Activated naive CD8-positive, alpha-beta T cell treated with anti-CD3 and anti-CD28 coated beads for 36 hours (primary cell): ENCODE results near the gene MARCHF4. TPM values are rescaled to one million over a fixed set of nuclear protein-coding genes. Genes with fewer than 3 reads are reported as not detected.

Source experiments
- DNase-seq: peaks from one replicate; pipeline ENCODE4 v3.0.0; 2021
- H3K27ac Mint-ChIP-seq: one replicate; pipeline ENCODE4 v1.8.0; 2022; ENCODE audit warnings: mild to moderate bottlenecking, moderate library complexity, mixed read lengths
- H3K27me3 Mint-ChIP-seq: one replicate; pipeline ENCODE4 v1.8.0; 2022; ENCODE audit warnings: mild to moderate bottlenecking, mixed read lengths
- H3K36me3 Mint-ChIP-seq: one replicate; pipeline ENCODE4 v1.8.0; 2021; ENCODE audit warnings: mild to moderate bottlenecking, mixed read lengths
- H3K4me1 Mint-ChIP-seq: one replicate; pipeline ENCODE4 v1.8.0; 2021; ENCODE audit warnings: mixed read lengths
- H3K4me3 Mint-ChIP-seq: one replicate; pipeline ENCODE4 v1.8.0; 2022; ENCODE audit warnings: mild to moderate bottlenecking, moderate library complexity, mixed read lengths
- H3K9me3 Mint-ChIP-seq: one replicate; pipeline ENCODE4 v1.8.0; 2022; ENCODE audit warnings: mixed read lengths
- total RNA-seq, 2 experiments: library from RNA; stranded (reverse); gene quantifications; one replicate each; pipeline ENCODE4 v1.2.3, GENCODE V29; 2021

MARCHF4 gene
- total RNA-seq, 2 experiments from 2014 or later, result not detected

DNA sequence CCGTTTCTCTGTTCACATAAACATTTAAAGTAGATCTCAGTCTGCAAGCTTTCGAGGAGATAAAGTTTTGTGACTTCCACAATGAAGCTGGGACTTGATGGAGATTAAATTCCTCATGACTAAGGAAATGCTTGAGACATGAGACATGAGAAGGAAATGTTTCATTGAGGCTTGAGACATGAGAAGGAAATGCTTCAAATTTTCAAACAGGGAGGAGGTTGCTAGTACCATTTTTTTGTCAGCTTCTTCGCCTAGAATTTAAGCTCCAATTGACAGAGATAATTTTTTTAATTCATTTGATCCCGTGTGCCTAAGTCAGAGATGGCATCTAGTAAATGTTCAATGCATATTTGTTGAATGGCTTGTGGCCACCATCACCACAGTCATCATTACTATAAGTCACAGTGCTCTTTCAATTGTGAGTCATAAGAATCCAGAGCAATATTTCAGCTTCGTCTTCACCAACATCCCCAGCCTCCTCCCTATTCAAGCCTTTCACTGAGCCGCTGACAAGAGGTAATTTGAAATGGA is 543 bp upstream of the MARCHF4 start:
- peaks cover 54% of the 10 kb centered on the region for H3K27me3 Mint-ChIP-seq
- peaks cover 1% of the 10 kb centered on the region for H3K9me3 Mint-ChIP-seq
- peaks cover 12% of the 10 kb centered on the region for H3K4me1 Mint-ChIP-seq
- no peak overlapping the region for H3K4me3 Mint-ChIP-seq
- no peaks in the 10 kb centered on the region for H3K36me3 Mint-ChIP-seq
- no peak overlapping the region for H3K27ac Mint-ChIP-seq
- DNase-seq, result no peak

DNA sequence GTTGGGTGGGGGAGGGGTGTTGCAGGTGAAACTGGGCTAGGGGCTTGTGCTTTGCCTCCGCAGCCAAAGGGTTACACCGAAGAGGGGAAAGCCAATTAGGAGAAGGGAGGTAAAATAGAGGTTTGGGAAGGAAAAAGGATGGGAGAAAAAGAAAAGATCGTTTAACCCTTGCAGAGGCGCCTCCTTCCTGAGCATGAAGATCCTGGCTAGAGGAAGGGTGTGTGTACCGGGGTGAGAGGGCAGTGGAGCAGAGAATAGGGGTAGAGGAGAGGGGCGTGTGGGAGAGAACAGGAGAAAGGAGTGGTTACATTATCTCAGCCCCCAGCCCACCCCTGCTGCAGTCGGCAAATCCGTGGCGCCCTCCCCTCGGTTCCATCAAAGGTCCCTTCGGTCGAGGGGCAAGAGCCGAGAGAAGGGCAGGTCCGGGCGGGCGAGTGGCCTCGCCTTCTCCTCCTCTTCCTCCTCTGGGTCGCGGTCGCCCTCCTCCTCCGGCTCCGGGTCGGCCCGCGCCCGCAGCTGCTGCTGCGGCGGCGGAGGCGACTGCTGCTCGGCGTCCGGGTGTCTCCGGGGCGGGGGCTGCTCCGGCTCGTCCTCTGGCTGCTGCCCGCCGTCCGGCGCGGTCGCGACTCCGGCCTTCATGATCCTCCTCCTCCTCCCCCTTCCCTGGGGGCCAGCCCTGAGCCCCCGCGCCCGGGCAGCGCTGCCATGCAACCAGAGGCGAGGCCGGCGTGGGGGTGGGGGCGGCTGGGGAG is 1.1 kb downstream of the MARCHF4 start:
- Mint-ChIP-seq H3K27me3 (peaks cover 60% of the 10 kb centered on the region), H3K36me3 (no peaks in the 10 kb centered on the region), H3K27ac (no peak overlapping the region), H3K9me3 (peaks cover 1% of the 10 kb centered on the region), H3K4me1 (peaks cover 12% of the 10 kb centered on the region), H3K4me3 (peak overlapping the region; percentile 26)
- DNase-seq, result no peak

DNA sequence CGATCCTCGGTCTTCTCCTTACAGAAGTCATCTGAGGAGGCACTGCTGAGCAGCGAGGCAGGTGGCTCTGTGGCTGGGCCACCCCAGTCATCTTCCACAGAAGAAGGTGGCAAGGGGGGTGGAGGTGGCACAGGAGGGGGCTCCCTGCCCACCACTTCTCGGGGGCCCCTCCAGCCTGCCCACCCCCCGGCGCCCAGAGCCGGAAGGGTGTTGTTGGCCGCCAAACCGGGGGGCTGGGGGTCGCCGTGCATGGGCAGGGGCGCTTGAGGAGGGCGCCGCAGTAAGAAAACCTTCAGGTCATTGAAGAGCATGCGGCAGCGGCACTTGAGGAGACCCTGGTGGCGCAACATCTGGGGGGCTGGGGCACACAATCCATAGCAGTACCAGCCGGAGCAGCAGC is 2.5 kb downstream of the MARCHF4 start:
- Mint-ChIP-seq H3K27ac (no peak overlapping the region), H3K4me1 (peaks cover 12% of the 10 kb centered on the region), H3K36me3 (no peaks in the 10 kb centered on the region), H3K4me3 (no peak overlapping the region), H3K27me3 (peaks cover 60% of the 10 kb centered on the region), H3K9me3 (peaks cover 1% of the 10 kb centered on the region)
- DNase-seq, result no peak

DNA sequence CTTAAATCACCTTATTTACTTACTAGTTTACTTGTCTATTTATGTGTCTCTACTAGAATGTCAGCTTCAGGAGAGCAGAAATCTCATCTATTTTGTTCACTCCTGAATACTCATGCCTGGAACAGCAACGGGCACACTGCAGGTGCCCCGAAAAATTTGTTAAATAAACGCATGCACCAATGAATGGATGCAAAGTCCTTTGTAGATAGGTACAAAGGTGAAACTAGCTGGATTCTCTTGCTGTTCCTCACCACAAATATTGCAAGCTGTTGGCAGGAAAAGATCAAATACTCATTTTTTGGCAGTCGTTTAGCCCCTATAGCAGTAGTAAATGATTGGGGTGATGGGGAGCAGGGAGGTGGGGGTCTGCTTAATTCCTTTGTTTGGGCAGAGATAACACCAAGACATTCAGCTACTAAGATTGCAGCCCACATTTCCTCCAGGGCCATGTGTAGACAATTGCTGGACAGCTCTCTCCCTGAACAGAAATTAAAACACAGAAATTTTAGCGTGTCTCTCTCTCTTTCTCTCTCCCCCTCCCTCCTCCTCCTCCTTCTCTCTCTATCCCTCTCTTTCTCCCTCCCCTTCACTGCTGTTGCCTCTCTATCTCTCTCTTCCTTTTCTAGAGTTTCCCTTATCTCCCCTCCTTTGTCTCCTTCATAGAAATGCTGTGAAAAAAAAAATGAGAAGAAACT is 5.4 kb downstream of the MARCHF4 start:
- H3K4me3 Mint-ChIP-seq, result no peak overlapping the region
- DNase-seq, result no peak
- no peaks in the 10 kb centered on the region for H3K36me3 Mint-ChIP-seq
- no peak overlapping the region for H3K27ac Mint-ChIP-seq
- peaks cover 40% of the 10 kb centered on the region for H3K27me3 Mint-ChIP-seq
- no peaks in the 10 kb centered on the region for H3K9me3 Mint-ChIP-seq
- peaks cover 4% of the 10 kb centered on the region for H3K4me1 Mint-ChIP-seq

DNA sequence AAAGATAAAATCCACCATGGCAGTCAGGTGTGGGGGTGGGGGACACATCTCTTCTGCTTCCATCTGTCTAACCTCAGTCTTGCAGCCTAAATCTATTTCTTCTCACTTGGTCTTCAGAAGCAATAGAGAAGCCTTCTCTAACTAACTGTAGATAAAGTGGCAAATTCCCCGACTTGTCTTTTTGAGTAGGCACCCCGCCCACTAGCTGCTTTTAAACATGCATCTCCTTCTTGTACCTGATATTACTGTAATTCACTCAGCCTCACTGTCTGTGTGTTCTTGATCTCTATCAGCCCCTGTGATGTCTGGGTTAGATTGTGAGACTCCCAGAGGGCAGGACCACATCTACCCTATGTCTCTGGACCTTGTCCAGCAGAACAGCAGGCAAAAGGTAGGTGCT is 6.8 kb downstream of the MARCHF4 start:
- H3K4me1 Mint-ChIP-seq, result peaks cover 1% of the 10 kb centered on the region
- H3K27me3 Mint-ChIP-seq, result peaks cover 31% of the 10 kb centered on the region
- DNase-seq, result no peak
- H3K9me3 Mint-ChIP-seq, result no peaks in the 10 kb centered on the region
- no peak overlapping the region for H3K4me3 Mint-ChIP-seq
- no peak overlapping the region for H3K27ac Mint-ChIP-seq
- H3K36me3 Mint-ChIP-seq, result no peaks in the 10 kb centered on the region

DNA sequence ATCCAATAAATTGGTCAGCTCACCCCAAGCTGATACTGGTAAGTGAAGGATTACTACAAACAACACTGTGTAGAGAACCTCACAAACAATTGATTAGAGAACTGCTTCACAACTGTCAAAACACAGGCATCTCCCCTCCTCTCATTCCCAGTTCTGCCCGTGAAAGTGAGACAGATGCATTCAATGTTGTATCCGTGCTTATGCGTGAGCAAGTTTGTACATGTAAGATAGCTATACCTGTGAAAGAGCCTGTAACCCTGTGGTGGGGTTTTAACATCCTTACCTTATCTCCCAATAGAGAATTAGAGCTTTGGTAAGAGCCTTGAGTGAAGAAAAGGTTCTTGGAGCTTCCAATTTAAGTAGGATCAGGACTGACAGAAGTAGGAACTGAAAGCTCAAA is 9.1 kb downstream of the MARCHF4 start:
- Mint-ChIP-seq H3K9me3 (no peaks in the 10 kb centered on the region), H3K4me1 (no peaks in the 10 kb centered on the region), H3K27me3 (peaks cover 10% of the 10 kb centered on the region)

DNA sequence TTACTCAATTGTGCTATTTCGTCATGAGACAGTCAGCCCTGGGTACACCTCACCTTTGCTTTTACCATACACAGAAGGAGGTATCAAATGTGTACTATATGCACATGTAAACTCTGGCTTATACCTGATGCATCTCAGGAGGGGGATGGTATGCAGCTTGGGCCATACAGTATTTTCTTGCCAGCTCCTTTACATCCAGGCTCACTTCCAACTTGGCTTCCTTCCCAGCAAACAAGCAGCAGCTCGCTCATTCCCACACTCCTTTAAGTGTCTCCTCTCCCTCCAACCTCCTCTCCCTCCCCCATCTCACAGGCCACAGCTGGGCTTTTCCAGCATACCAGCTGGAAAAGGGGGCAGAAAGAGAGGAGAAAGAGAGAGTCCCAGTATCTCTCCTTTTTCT is 9.6 kb downstream of the MARCHF4 start:
- no peaks in the 10 kb centered on the region for H3K4me1 Mint-ChIP-seq
- no peak overlapping the region for H3K4me3 Mint-ChIP-seq
- no peak overlapping the region for H3K27ac Mint-ChIP-seq
- H3K36me3 Mint-ChIP-seq, result no peaks in the 10 kb centered on the region
- no peaks in the 10 kb centered on the region for H3K9me3 Mint-ChIP-seq
- no peak for DNase-seq
- H3K27me3 Mint-ChIP-seq, result peaks cover 5% of the 10 kb centered on the region

More for the DNA sequence above, 9.1 kb downstream of the MARCHF4 start:
- Mint-ChIP-seq H3K36me3 (no peaks in the 10 kb centered on the region), H3K4me3 (no peak overlapping the region), H3K27ac (no peak overlapping the region)
- DNase-seq, result no peak

DNA sequence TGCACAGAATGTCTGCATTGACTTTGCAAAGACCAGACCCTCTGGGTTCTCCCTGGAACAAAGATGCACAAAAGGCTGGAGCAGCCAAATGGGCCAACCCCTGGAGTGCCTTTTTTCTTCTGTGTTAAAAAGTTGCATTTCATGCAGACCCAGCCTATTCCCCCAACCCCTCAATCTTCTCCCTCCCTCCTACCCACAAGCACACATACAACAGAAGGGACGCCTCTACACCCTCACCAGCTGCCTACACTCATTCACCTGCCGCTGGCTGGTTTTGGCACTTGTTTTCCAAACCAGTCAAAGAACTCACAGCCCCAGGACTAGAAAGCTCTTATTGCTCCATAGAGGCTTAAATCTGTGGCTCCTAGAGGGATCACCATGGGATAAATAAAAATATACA is 16.6 kb downstream of the MARCHF4 start:
- H3K27me3 Mint-ChIP-seq, result no peaks in the 10 kb centered on the region
- H3K4me1 Mint-ChIP-seq, result peaks cover 36% of the 10 kb centered on the region
- H3K9me3 Mint-ChIP-seq, result no peaks in the 10 kb centered on the region
- no peak for DNase-seq
- peaks cover 3% of the 10 kb centered on the region for H3K36me3 Mint-ChIP-seq
- H3K27ac Mint-ChIP-seq, result no peak overlapping the region
- no peak overlapping the region for H3K4me3 Mint-ChIP-seq

DNA sequence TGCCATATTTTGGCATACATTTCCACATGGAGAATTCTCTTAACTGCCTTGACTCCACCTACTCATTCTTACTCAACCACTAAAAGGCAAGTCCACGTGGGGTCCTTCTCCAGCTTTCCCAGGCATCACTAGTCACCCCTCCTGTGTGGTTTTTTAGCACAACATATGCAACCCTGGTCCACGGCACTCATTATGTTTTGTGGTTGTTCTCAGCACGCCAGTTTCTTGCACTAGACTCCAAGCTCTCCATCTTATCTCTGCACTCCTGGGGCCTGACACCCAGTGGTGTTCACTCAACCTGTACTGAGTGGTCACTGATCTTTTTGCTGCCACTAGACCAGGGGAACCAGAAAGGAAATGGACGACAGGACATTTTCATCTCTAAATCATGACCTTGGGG is 18.0 kb downstream of the MARCHF4 start:
- Mint-ChIP-seq H3K36me3 (peaks cover 3% of the 10 kb centered on the region), H3K27ac (no peak overlapping the region), H3K9me3 (no peaks in the 10 kb centered on the region), H3K27me3 (no peaks in the 10 kb centered on the region), H3K4me1 (peaks cover 50% of the 10 kb centered on the region), H3K4me3 (no peak overlapping the region)
- DNase-seq, result no peak

DNA sequence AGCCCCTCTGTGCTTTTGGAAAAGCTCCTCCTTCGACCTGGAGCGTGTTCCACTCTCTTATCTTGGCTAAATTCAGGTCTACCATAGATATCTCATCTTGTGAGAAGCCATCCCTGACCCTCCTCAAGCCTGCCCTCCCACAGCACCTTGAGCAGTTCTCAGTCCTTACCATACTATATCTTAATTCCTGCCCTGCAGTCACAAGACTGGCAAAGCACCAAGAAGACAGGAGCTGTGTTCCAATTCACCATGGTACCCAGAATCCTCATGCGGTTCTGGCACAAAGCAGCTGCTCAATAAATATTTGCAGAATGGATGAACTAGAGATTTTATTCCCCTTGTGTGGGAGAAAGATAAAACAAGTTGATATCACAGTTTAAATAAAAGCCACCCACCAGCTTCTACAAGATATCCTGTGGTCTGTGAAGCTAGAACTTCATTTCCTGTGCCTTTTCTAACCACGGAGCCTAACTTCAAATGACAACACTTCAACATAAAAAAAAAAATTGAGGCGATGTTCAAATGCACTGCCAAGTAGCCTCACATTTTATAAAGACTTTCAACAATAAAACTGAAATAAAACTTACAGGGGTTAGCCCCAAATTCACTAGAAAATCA is 19.5 kb downstream of the MARCHF4 start:
- no peak for DNase-seq
- Mint-ChIP-seq H3K27me3 (no peaks in the 10 kb centered on the region), H3K4me1 (peaks cover 63% of the 10 kb centered on the region), H3K9me3 (no peaks in the 10 kb centered on the region), H3K4me3 (peak overlapping the region; percentile 8), H3K27ac (peak overlapping the region; percentile 83), H3K36me3 (peaks cover 3% of the 10 kb centered on the region)

DNA sequence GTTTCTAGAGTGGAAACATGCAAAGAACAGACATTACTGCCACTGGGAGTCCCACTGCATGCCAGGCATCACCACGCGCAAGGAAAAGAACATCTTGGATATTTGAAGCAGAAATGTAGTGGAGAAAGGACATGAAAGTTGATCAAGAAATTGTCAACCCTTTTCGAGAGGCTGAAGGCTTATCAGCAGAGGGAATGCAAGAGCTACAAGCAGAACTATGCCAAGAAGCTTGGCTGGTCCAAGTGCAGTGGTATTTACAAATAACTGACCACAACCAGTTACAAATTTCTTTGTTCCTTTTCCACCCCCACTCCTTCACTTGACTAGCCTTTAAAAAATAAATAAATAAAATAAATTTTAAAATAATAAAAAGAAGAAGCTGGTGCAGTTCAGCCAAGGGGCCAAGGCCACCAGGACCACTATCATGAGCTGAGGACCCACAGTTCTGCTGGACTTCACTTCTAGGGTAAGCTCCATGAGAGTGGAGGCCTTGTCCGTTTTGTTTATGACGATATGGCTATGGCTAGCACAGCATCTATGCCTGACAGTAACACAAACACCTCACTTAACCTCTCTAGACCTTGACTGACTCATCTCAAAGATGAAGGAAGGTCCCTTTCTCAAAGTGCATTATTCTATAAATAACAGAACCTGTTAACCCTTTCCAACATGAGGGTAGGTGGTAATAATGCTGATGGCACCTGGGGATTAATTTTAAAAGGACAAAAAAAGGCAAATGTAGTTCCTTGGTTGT is 20.9 kb downstream of the MARCHF4 start:
- Mint-ChIP-seq H3K4me3 (no peak overlapping the region), H3K9me3 (no peaks in the 10 kb centered on the region), H3K36me3 (peaks cover 4% of the 10 kb centered on the region), H3K27ac (peak overlapping the region; percentile 11), H3K27me3 (no peaks in the 10 kb centered on the region), H3K4me1 (peaks cover 72% of the 10 kb centered on the region)
- DNase-seq, result no peak

DNA sequence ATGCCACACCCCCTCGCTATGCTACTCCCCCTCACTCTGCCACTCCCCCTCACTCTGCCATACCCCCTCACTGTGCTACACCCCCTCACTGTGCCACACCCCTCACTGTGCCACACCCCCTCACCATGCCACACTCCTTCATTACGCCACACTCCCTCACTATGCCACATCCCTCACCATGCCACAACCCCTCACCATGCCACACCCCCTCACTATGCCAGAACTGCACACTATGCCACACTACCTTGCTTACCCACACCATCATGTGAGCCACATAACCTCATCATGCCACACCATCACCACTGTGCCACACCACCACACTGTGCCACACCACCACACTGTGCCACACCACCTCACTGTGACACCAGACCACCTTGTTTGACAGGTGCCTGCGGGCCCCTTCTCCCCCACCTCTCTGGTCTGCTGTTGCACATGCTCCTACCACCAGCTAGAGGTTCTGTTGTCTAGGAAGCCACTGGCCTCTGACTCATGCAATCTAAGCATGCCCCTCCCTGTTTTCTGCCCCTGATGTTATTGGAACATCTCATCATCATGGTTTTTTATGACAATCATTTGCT is 22.0 kb downstream of the MARCHF4 start:
- Mint-ChIP-seq H3K4me1 (peaks cover 77% of the 10 kb centered on the region), H3K4me3 (no peak overlapping the region), H3K9me3 (no peaks in the 10 kb centered on the region), H3K27me3 (no peaks in the 10 kb centered on the region), H3K36me3 (peaks cover 4% of the 10 kb centered on the region), H3K27ac (peak overlapping the region; percentile 51)
- peak; percentile 35 for DNase-seq

DNA sequence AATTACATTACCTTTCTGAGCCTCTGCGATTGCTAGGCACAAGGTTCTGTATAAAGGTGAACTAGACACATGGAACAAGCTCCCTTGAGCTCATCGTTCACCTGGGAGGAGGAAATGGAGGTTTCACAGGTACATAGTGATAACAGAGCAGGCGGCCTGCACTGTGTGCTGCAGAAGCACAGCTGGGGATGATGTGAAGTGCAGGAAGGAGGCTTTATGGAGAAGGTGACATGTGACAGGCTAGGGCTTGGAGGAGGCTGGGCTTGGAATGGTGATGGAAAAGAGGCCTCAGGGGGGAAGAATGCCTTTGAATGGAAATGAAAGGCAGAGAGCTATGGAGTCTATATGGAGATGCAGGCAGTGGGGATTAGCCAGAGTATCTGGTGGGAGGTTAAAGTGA is 22.9 kb downstream of the MARCHF4 start:
- Mint-ChIP-seq H3K36me3 (peaks cover 4% of the 10 kb centered on the region), H3K4me1 (peaks cover 81% of the 10 kb centered on the region), H3K9me3 (no peaks in the 10 kb centered on the region), H3K4me3 (no peak overlapping the region), H3K27me3 (no peaks in the 10 kb centered on the region), H3K27ac (no peak overlapping the region)
- no peak for DNase-seq

DNA sequence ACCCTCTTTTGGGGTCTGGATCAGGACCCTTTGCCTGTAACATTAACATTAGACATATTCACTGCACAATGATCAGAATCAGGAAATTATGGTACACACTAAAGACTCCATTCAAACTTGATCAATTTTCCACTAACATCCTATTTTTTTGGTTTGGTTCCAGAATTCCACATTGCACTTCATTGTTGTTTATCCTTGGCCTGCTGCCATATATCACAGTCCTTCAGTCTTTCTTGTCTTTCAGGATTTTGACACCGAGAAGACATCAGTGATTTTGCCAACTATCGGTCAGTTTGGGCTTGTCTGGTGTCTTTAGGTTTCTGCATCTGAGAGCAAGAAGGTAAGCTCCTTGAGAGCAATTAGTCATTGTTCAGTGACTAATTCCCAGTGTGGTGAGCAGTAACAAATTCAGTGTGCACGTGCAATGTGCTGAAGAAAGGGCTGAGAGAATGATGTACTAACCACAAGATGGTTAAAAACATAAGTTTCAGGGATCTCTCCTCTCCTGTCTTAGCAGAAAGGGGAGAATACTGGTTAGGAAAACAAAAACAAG is 23.5 kb downstream of the MARCHF4 start:
- DNase-seq, result peak; percentile 23
- H3K36me3 Mint-ChIP-seq, result peaks cover 4% of the 10 kb centered on the region
- no peaks in the 10 kb centered on the region for H3K9me3 Mint-ChIP-seq
- peaks cover 76% of the 10 kb centered on the region for H3K4me1 Mint-ChIP-seq
- H3K27me3 Mint-ChIP-seq, result no peaks in the 10 kb centered on the region
- no peak overlapping the region for H3K27ac Mint-ChIP-seq
- no peak overlapping the region for H3K4me3 Mint-ChIP-seq
